GM23338 (cell line): ENCODE data around the gene CCNB1. TPM values are rescaled to one million over a fixed set of nuclear protein-coding genes. Genes with fewer than 3 reads are reported as not detected.

ENCODE experiments used
- ATAC-seq: fragments of 200-7000 bp; cut with Tn5 transposase; 3 replicates; pipeline ENCODE4 v1.9.1; 2020
- DNase-seq: peaks from one replicate; pipeline ENCODE4 v3.0.0-alpha.2; 2015; ENCODE audit warnings: low spot score
- H2AFZ ChIP-seq: fragments of 200-600 bp; sonication (generic); 2 replicates; pipeline ENCODE4 v1.8.0; 2016; ENCODE audit warnings: antibody characterized with exemption, mild to moderate bottlenecking, moderate library complexity
- H3F3A ChIP-seq: fragments of 200-600 bp; sonication (generic); replicated peaks from 2 replicates; pipeline ENCODE4 v1.8.0; 2017; ENCODE audit warnings: antibody characterized with exemption, mixed run types, low read depth
- H3K27ac ChIP-seq: fragments of 200-600 bp; sonication (generic); 2 replicates; pipeline ENCODE4 v1.6.1; 2016; ENCODE audit warnings: low read depth
- H3K27me3 ChIP-seq: fragments of 200-600 bp; sonication (generic); 2 replicates; pipeline ENCODE4 v1.8.0; 2016; ENCODE audit warnings: mild to moderate bottlenecking, mixed run types, moderate library complexity; ENCODE audit not compliant: insufficient read depth
- H3K36me3 ChIP-seq: fragments of 200-600 bp; sonication (generic); 2 replicates; pipeline ENCODE4 v1.8.0; 2016; ENCODE audit warnings: mild to moderate bottlenecking; ENCODE audit not compliant: insufficient read depth
- H3K4me1 ChIP-seq: fragments of 200-600 bp; sonication (generic); 2 replicates; pipeline ENCODE4 v1.8.0; 2016; ENCODE audit warnings: mild to moderate bottlenecking, moderate library complexity; ENCODE audit not compliant: insufficient read depth
- H3K4me2 ChIP-seq: fragments of 200-600 bp; sonication (generic); 2 replicates; pipeline ENCODE4 v1.7.1; 2017; ENCODE audit warnings: mixed run types
- H3K4me3 ChIP-seq: fragments of 200-600 bp; sonication (generic); 2 replicates; pipeline ENCODE4 v1.6.1; 2016; ENCODE audit warnings: mixed run types
- H3K79me2 ChIP-seq: fragments of 200-600 bp; sonication (generic); replicated peaks from 2 replicates; pipeline ENCODE4 v1.8.0; 2017; ENCODE audit warnings: mild to moderate bottlenecking; ENCODE audit not compliant: insufficient read depth
- H3K9me2 ChIP-seq: fragments of 200-600 bp; sonication (generic); 2 replicates; pipeline ENCODE4 v1.8.0; 2017; ENCODE audit not compliant: insufficient read depth
- H4K20me1 ChIP-seq: fragments of 200-600 bp; sonication (generic); replicated peaks from 2 replicates; pipeline ENCODE4 v1.8.0; 2017; ENCODE audit warnings: mild to moderate bottlenecking; ENCODE audit not compliant: insufficient read depth
- H3K27ac Mint-ChIP-seq: 2 replicates; pipeline ENCODE4 v1.8.0; 2020; ENCODE audit warnings: inconsistent platforms, mild to moderate bottlenecking, moderate library complexity, mixed read lengths
- H3K27me3 Mint-ChIP-seq: 3 replicates; pipeline ENCODE4 v1.8.0; 2022; ENCODE audit warnings: low read depth, mild to moderate bottlenecking, moderate library complexity, mixed read lengths, inconsistent platforms; ENCODE audit not compliant: insufficient read depth, poor library complexity
- H3K36me3 Mint-ChIP-seq: 3 replicates; pipeline ENCODE4 v1.8.0; 2021; ENCODE audit warnings: low read depth, mild to moderate bottlenecking, inconsistent platforms, moderate library complexity, mixed read lengths
- H3K4me1 Mint-ChIP-seq: 3 replicates; pipeline ENCODE4 v1.8.0; 2020; ENCODE audit warnings: mild to moderate bottlenecking, inconsistent platforms, mixed read lengths
- H3K4me3 Mint-ChIP-seq: 3 replicates; pipeline ENCODE4 v1.8.0; 2021; ENCODE audit warnings: moderate library complexity, mild to moderate bottlenecking, inconsistent platforms, mixed read lengths
- H3K9me3 Mint-ChIP-seq: 3 replicates; pipeline ENCODE4 v1.8.0; 2020; ENCODE audit warnings: moderate library complexity, mild to moderate bottlenecking, inconsistent platforms, mixed read lengths
- CREB1 ChIP-seq: fragments of 250-450 bp; sonication (Bioruptor Pico); IDR thresholded peaks from 2 replicates; pipeline ENCODE4 v1.5.0; 2020; ENCODE audit warnings: low read depth, mild to moderate bottlenecking, moderate library complexity
- CTCF ChIP-seq, 2 experiments: fragments of 200-600 bp in 1 of 2; sonication (generic) in 1 of 2; conservative IDR thresholded peaks; 2 replicates each; pipeline versions ENCODE4 v1.5.1 to v1.6.1; 2016 to 2017; ENCODE audit warnings: antibody characterized with exemption in 2 of 2, low read depth in 2 of 2, mild to moderate bottlenecking in 2 of 2, moderate library complexity in 1 of 2
- EZH2 ChIP-seq: fragments of 200-600 bp; sonication (generic); IDR thresholded peaks from one replicate; pipeline ENCODE4 v1.8.0; 2017; ENCODE audit warnings: antibody characterized with exemption, mild to moderate bottlenecking, low read depth; ENCODE audit not compliant: unreplicated experiment
- EZH2phosphoT487 ChIP-seq: fragments of 200-600 bp; sonication (generic); IDR thresholded peaks from one replicate; pipeline ENCODE4 v1.8.1; 2018; ENCODE audit warnings: antibody characterized with exemption; ENCODE audit not compliant: unreplicated experiment
- JUNB ChIP-seq: IDR thresholded peaks from one replicate; pipeline ENCODE4 v1.6.1; 2016; ENCODE audit warnings: antibody characterized with exemption; ENCODE audit not compliant: unreplicated experiment
- NANOG ChIP-seq: IDR thresholded peaks from 2 replicates; pipeline ENCODE4 v1.6.1; 2016; ENCODE audit warnings: antibody characterized with exemption, borderline replicate concordance
- POLR2AphosphoS5 ChIP-seq: IDR thresholded peaks from 2 replicates; pipeline ENCODE4 v1.6.1; 2016; ENCODE audit warnings: antibody characterized with exemption, low read depth
- REST ChIP-seq: IDR thresholded peaks from one replicate; pipeline ENCODE4 v1.6.1; 2018; ENCODE audit warnings: antibody characterized with exemption; ENCODE audit not compliant: unreplicated experiment
- STAT1 ChIP-seq: IDR thresholded peaks from one replicate; pipeline ENCODE4 v1.6.1; 2016; ENCODE audit warnings: antibody characterized with exemption; ENCODE audit not compliant: unreplicated experiment
- ZNF331 ChIP-seq: fragments of 250-450 bp; sonication (Bioruptor Pico); IDR thresholded peaks from 2 replicates; pipeline ENCODE4 v1.5.0; 2020; ENCODE audit warnings: low read depth, mild to moderate bottlenecking, moderate library complexity
- polyA plus RNA-seq: library from polyadenylated mRNA; unstranded; fragments of >200 nt; fragmentation: Nextera tagmentation; extraction: Ambion mirVana; gene quantifications from 2 replicates; pipeline ENCODE4 v1.2.1, GENCODE V29; 2016
- total RNA-seq: library from RNA; depleted of rRNA; stranded (reverse); fragments of >200 nt; shearing (Covaris generic); gene quantifications from 2 replicates; pipeline ENCODE4 v1.2.3, GENCODE V29; 2014

The CCNB1 gene
- total and polyA plus RNA-seq, 2 experiments from 2014 or later = 273 to 400 TPM

GRCh38 chr5:69213513-69214215 is 46.7 kb downstream of the CCNB1 start:
- no peak overlapping the region for H3K4me2 ChIP-seq

GRCh38 chr5:69217151-69217511 is 50.2 kb downstream of the CCNB1 start:
- DNase-seq = no peak
- H3K9me2 ChIP-seq = no peaks in the 10 kb centered on the region
- H3K36me3 Mint-ChIP-seq = peaks cover 47% of the 10 kb centered on the region
- no peak overlapping the region for H3K27ac ChIP-seq
- H3K79me2 ChIP-seq = peaks cover 33% of the 10 kb centered on the region
- peaks cover 9% of the 10 kb centered on the region for H3K9me3 Mint-ChIP-seq
- peak overlapping the region; percentile 98; the same call in 1 of the 2 replicates for H3K27ac Mint-ChIP-seq
- peaks cover 8% of the 10 kb centered on the region; the same call in 1 of the 3 replicates for H3K4me1 Mint-ChIP-seq
- H4K20me1 ChIP-seq = no peaks in the 10 kb centered on the region
- peaks cover 9% of the 10 kb centered on the region; the same call in 1 of the 2 replicates for H3K36me3 ChIP-seq
- peak overlapping the region; percentile 97 for H3K4me3 Mint-ChIP-seq
- peak overlapping the region; percentile 73 for H3K4me2 ChIP-seq
- H3K4me1 ChIP-seq = 0 out of 2 replicates have a peak, but pooled peaks cover 4% of the 10 kb centered on the region
- H3K27me3 Mint-ChIP-seq = peaks cover 2% of the 10 kb centered on the region
- peak overlapping the region; percentile 85 for H3K4me3 ChIP-seq
- H3K27me3 ChIP-seq = no peaks in the 10 kb centered on the region
- no peak for ATAC-seq
- 0 out of 2 replicates have a peak overlapping the region, but pooled peaks have one; percentile 11 for H2AFZ ChIP-seq
- H3F3A ChIP-seq = no peaks in the 10 kb centered on the region
- TF ChIP-seq NANOG = no peak
- no peak for TF ChIP-seq JUNB
- no peak for TF ChIP-seq CREB1 (CRISPR knock-in tag)
- TF ChIP-seq POLR2AphosphoS5 = no peak
- no peak for TF ChIP-seq REST
- no peak for TF ChIP-seq EZH2phosphoT487
- TF ChIP-seq ZNF331 (CRISPR knock-in tag) = no peak
- no peak for TF ChIP-seq STAT1
- TF ChIP-seq CTCF (conservative IDR thresholded peaks at IDR 0.05; ENCODE audit: low read depth in 2 of 2) = no peak

More at GRCh38 chr5:69213513-69214215, 46.7 kb downstream of the CCNB1 start:
- no peak overlapping the region for H3K4me3 Mint-ChIP-seq
- DNase-seq (no peak), ATAC-seq (no peak)
- Histone ChIP-seq H4K20me1 (no peaks in the 10 kb centered on the region), H3K27ac (no peak overlapping the region), H3F3A (no peaks in the 10 kb centered on the region), H2AFZ (no peak overlapping the region), H3K9me2 (no peaks in the 10 kb centered on the region), H3K79me2 (peaks cover 5% of the 10 kb centered on the region), H3K4me1 (0 out of 2 replicates have a peak, but pooled peaks cover 2% of the 10 kb centered on the region), H3K4me3 (no peak overlapping the region), H3K36me3 (peaks cover 9% of the 10 kb centered on the region; the same call in 1 of the 2 replicates), H3K27me3 (no peaks in the 10 kb centered on the region)
- peaks cover 3% of the 10 kb centered on the region for H3K27me3 Mint-ChIP-seq
- H3K36me3 Mint-ChIP-seq = peaks cover 48% of the 10 kb centered on the region
- no peaks in the 10 kb centered on the region for H3K9me3 Mint-ChIP-seq
- H3K4me1 Mint-ChIP-seq = peaks cover 5% of the 10 kb centered on the region; the same call in 1 of the 3 replicates
- TF ChIP-seq EZH2 = no peak
- TF ChIP-seq EZH2phosphoT487 = no peak
- no peak for TF ChIP-seq STAT1
- no peak for TF ChIP-seq REST
- no peak overlapping the region for H3K27ac Mint-ChIP-seq
